IPS DF 6.9 (cell line): ENCODE results near the gene BEST1.

Experiments
- DNase-seq: peaks from one replicate; pipeline ENCODE4 v3.0.0-alpha.2; 2013; ENCODE audit warnings: low read depth, low spot score
- H3K27ac ChIP-seq: one replicate; pipeline ENCODE4 v1.5.1; 2013; ENCODE audit warnings: low read length, control low read depth
- H3K27me3 ChIP-seq: 2 replicates; pipeline ENCODE4 v1.6.1; 2013; ENCODE audit warnings: mild to moderate bottlenecking, low read length; ENCODE audit not compliant: control insufficient read depth, insufficient read depth
- H3K36me3 ChIP-seq: 2 replicates; pipeline ENCODE4 v1.6.1; 2013; ENCODE audit warnings: low read length; ENCODE audit not compliant: control insufficient read depth, insufficient read depth
- H3K4me1 ChIP-seq: 2 replicates; pipeline ENCODE4 v1.6.1; 2013; ENCODE audit warnings: low read length; ENCODE audit not compliant: control insufficient read depth, insufficient read depth
- H3K4me3 ChIP-seq: 2 replicates; pipeline ENCODE4 v1.5.1; 2013; ENCODE audit warnings: mild to moderate bottlenecking, low read length
- H3K9me3 ChIP-seq: 2 replicates; pipeline ENCODE4 v1.6.1; 2013; ENCODE audit warnings: low read length, inconsistent platforms; ENCODE audit not compliant: control insufficient read depth, insufficient read depth
- WGBS: extraction: QIAGEN DNeasy Blood & Tissue Kit; methylation state at CpG from one replicate; pipeline ENCODE4 v1.1.7; 2013; ENCODE audit warnings: mixed read lengths, missing lambda C conversion rate; ENCODE audit not compliant: insufficient read length, insufficient coverage; 5-methylcytosine and 5-hydroxymethylcytosine counted together

BEST1 gene

GRCh38 chr11:61925736-61926135 is 24.4 kb upstream of the BEST1 start:
- H3K27me3 ChIP-seq: no peaks in the 10 kb centered on the region
- no peak for DNase-seq
- no CpG with 5 or more reads among the region's 2 CpGs for WGBS
- no peak overlapping the region for H3K27ac ChIP-seq
- no peak overlapping the region for H3K4me3 ChIP-seq
- H3K9me3 ChIP-seq: no peaks in the 10 kb centered on the region
- H3K36me3 ChIP-seq: no peaks in the 10 kb centered on the region
- H3K4me1 ChIP-seq: peaks cover 3% of the 10 kb centered on the region

- DNase-seq: no peak
- no peaks in the 10 kb centered on the region for H3K9me3 ChIP-seq
- no peaks in the 10 kb centered on the region for H3K27me3 ChIP-seq
- peaks cover 3% of the 10 kb centered on the region for H3K4me1 ChIP-seq
- no CpG with 5 or more reads among the region's 3 CpGs for WGBS
- H3K27ac ChIP-seq: no peak overlapping the region
- no peaks in the 10 kb centered on the region for H3K36me3 ChIP-seq
- no peak overlapping the region for H3K4me3 ChIP-seq
These were observed 23.9 kb upstream of the BEST1 start for GRCh38 chr11:61926235-61926634.

- H3K4me3 ChIP-seq: no peak overlapping the region
- H3K27me3 ChIP-seq: no peaks in the 10 kb centered on the region
- no peak overlapping the region for H3K27ac ChIP-seq
- DNase-seq: no peak
- no peaks in the 10 kb centered on the region for H3K9me3 ChIP-seq
- no peaks in the 10 kb centered on the region for H3K36me3 ChIP-seq
- peaks cover 3% of the 10 kb centered on the region for H3K4me1 ChIP-seq
- WGBS: no CpG with 5 or more reads among the region's 1 CpG
These were observed 22.6 kb upstream of the BEST1 start for GRCh38 chr11:61927501-61927900.

- H3K9me3 ChIP-seq: no peaks in the 10 kb centered on the region
- no peak overlapping the region for H3K4me3 ChIP-seq
- 0 out of 2 replicates have a peak, but pooled peaks cover 1% of the 10 kb centered on the region for H3K4me1 ChIP-seq
- no peaks in the 10 kb centered on the region for H3K27me3 ChIP-seq
- H3K27ac ChIP-seq: no peak overlapping the region
- no peak for DNase-seq
- H3K36me3 ChIP-seq: no peaks in the 10 kb centered on the region
These were observed 21.5 kb upstream of the BEST1 start for GRCh38 chr11:61928606-61929005.

- H3K4me1 ChIP-seq: no peaks in the 10 kb centered on the region
- no CpG with 5 or more reads among the region's 3 CpGs for WGBS
These were observed 19.2 kb upstream of the BEST1 start for GRCh38 chr11:61930933-61931332.

GRCh38 chr11:61935861-61936260 is 14.3 kb upstream of the BEST1 start:
- no peak overlapping the region for H3K4me3 ChIP-seq
- no peaks in the 10 kb centered on the region for H3K9me3 ChIP-seq
- H3K36me3 ChIP-seq: no peaks in the 10 kb centered on the region
- WGBS: no CpG with 5 or more reads among the region's 2 CpGs
- H3K27ac ChIP-seq: no peak overlapping the region
- DNase-seq: no peak
- no peaks in the 10 kb centered on the region for H3K4me1 ChIP-seq
- H3K27me3 ChIP-seq: no peaks in the 10 kb centered on the region

More at GRCh38 chr11:61930933-61931332, 19.2 kb upstream of the BEST1 start:
- no peaks in the 10 kb centered on the region for H3K9me3 ChIP-seq
- H3K36me3 ChIP-seq: no peaks in the 10 kb centered on the region
- DNase-seq: no peak
- no peak overlapping the region for H3K27ac ChIP-seq
- no peak overlapping the region for H3K4me3 ChIP-seq
- H3K27me3 ChIP-seq: no peaks in the 10 kb centered on the region

GRCh38 chr11:61940466-61940865 is 9.7 kb upstream of the BEST1 start:
- Histone ChIP-seq H3K4me1 (no peaks in the 10 kb centered on the region), H3K9me3 (no peaks in the 10 kb centered on the region), H3K27me3 (no peaks in the 10 kb centered on the region), H3K4me3 (no peak overlapping the region), H3K27ac (no peak overlapping the region), H3K36me3 (no peaks in the 10 kb centered on the region)
- WGBS: no CpG with 5 or more reads among the region's 10 CpGs
- no peak for DNase-seq

- Histone ChIP-seq H3K36me3 (no peaks in the 10 kb centered on the region), H3K27me3 (no peaks in the 10 kb centered on the region), H3K4me1 (peaks cover 2% of the 10 kb centered on the region), H3K27ac (no peak overlapping the region), H3K9me3 (no peaks in the 10 kb centered on the region), H3K4me3 (no peak overlapping the region)
- no CpG with 5 or more reads among the region's 13 CpGs for WGBS
- no peak for DNase-seq
These were observed 5.0 kb upstream of the BEST1 start for GRCh38 chr11:61945191-61945590.

GRCh38 chr11:61946894-61947293 is 3.3 kb upstream of the BEST1 start:
- no peaks in the 10 kb centered on the region for H3K36me3 ChIP-seq
- DNase-seq: no peak
- H3K4me1 ChIP-seq: peaks cover 2% of the 10 kb centered on the region
- no CpG with 5 or more reads among the region's 5 CpGs for WGBS
- H3K9me3 ChIP-seq: no peaks in the 10 kb centered on the region
- no peaks in the 10 kb centered on the region for H3K27me3 ChIP-seq
- no peak overlapping the region for H3K4me3 ChIP-seq
- H3K27ac ChIP-seq: no peak overlapping the region

- peak; percentile 71 for DNase-seq
- Histone ChIP-seq H3K4me1 (peaks cover 2% of the 10 kb centered on the region), H3K36me3 (no peaks in the 10 kb centered on the region), H3K4me3 (no peak overlapping the region), H3K27me3 (no peaks in the 10 kb centered on the region), H3K27ac (no peak overlapping the region), H3K9me3 (no peaks in the 10 kb centered on the region)
- no CpG with 5 or more reads among the region's 8 CpGs for WGBS
These were observed 2.5 kb upstream of the BEST1 start for GRCh38 chr11:61947486-61948210.

- Histone ChIP-seq H3K27me3 (no peaks in the 10 kb centered on the region), H3K4me3 (no peak overlapping the region), H3K9me3 (no peaks in the 10 kb centered on the region), H3K4me1 (peaks cover 2% of the 10 kb centered on the region), H3K36me3 (no peaks in the 10 kb centered on the region), H3K27ac (no peak overlapping the region)
- no CpG with 5 or more reads among the region's 7 CpGs for whole genome bisulfite sequencing
- DNase-seq: no peak
These were observed 1.6 kb upstream of the BEST1 start for GRCh38 chr11:61948505-61948904.
